Smooth muscle cell (in vitro differentiated cells): ENCODE results near the gene C10orf90. TPM values are rescaled to one million over a fixed set of nuclear protein-coding genes. Genes with fewer than 3 reads are reported as not detected.

Experiments
- DNase-seq: peaks from one replicate; lab custom pipeline; 2025; ENCODE audit not compliant: unreplicated experiment; lab: John Stamatoyannopoulos, UW
- H2AFZ ChIP-seq: fragments of 200-600 bp; sonication (generic); 2 replicates; pipeline ENCODE4 v1.6.0; 2016; ENCODE audit warnings: antibody characterized with exemption, low read depth, mild to moderate bottlenecking
- H3F3A ChIP-seq: fragments of 200-600 bp; sonication (generic); 2 replicates; pipeline ENCODE4 v1.6.0; 2017; ENCODE audit warnings: antibody characterized with exemption, low read depth
- H3K27ac ChIP-seq: fragments of 200-600 bp; sonication (generic); 2 replicates; pipeline ENCODE4 v1.5.1; 2016; ENCODE audit warnings: low read depth, mild to moderate bottlenecking
- H3K27me3 ChIP-seq: fragments of 200-600 bp; sonication (generic); 2 replicates; pipeline ENCODE4 v1.6.1; 2016; ENCODE audit warnings: low read depth, mild to moderate bottlenecking
- H3K36me3 ChIP-seq: fragments of 200-600 bp; sonication (generic); 2 replicates; pipeline ENCODE4 v1.5.1; 2016; ENCODE audit warnings: low read depth
- H3K4me1 ChIP-seq: fragments of 200-600 bp; sonication (generic); 2 replicates; pipeline ENCODE4 v1.5.1; 2016; ENCODE audit warnings: low read depth
- H3K4me2 ChIP-seq: fragments of 200-600 bp; sonication (generic); 2 replicates; pipeline ENCODE4 v1.6.0; 2016; ENCODE audit warnings: mild to moderate bottlenecking
- H3K4me3 ChIP-seq: fragments of 200-600 bp; sonication (generic); 2 replicates; pipeline ENCODE4 v1.5.1; 2016; ENCODE audit warnings: mild to moderate bottlenecking
- H3K79me2 ChIP-seq: fragments of 200-600 bp; sonication (generic); 2 replicates; pipeline ENCODE4 v1.6.0; 2016; ENCODE audit warnings: low read depth, mild to moderate bottlenecking
- H3K9ac ChIP-seq: fragments of 200-600 bp; sonication (generic); 2 replicates; pipeline ENCODE4 v1.6.0; 2016; ENCODE audit warnings: low read depth
- H3K9me3 ChIP-seq: fragments of 200-600 bp; sonication (generic); replicated peaks from 2 replicates; pipeline ENCODE4 v1.5.1; 2016; ENCODE audit warnings: low read depth
- H4K20me1 ChIP-seq: fragments of 200-600 bp; sonication (generic); 2 replicates; pipeline ENCODE4 v1.6.0; 2016; ENCODE audit warnings: low read depth
- CTCF ChIP-seq: fragments of 200-600 bp; sonication (generic); IDR thresholded peaks from 2 replicates; pipeline ENCODE4 v1.5.1; 2017; ENCODE audit warnings: borderline replicate concordance, mild to moderate bottlenecking, antibody characterized with exemption; ENCODE audit not compliant: insufficient read depth, poor library complexity, severe bottlenecking
- WGBS: methylation state at CpG from one replicate; pipeline ENCODE4 v1.1.7; 2016; ENCODE audit warnings: low lambda C conversion rate; 5-methylcytosine and 5-hydroxymethylcytosine counted together
- polyA plus RNA-seq: library from polyadenylated mRNA; unstranded; fragments of >200 nt; fragmentation: Nextera tagmentation; extraction: Ambion mirVana; gene quantifications from 2 replicates; pipeline ENCODE4 v1.2.1, GENCODE V29; 2016
- total RNA-seq: library from RNA; depleted of rRNA; stranded (reverse); fragments of >200 nt; gene quantifications from 2 replicates; pipeline ENCODE4 v1.2.3, GENCODE V29; 2014

The C10orf90 gene
- total and polyA plus RNA-seq, 2 experiments from 2014 or later = 0.10 to 1.8 TPM

GRCh38 chr10:126454045-126454751 is 216.3 kb downstream of the C10orf90 start:
- TF ChIP-seq CTCF = no peak
- Histone ChIP-seq H2AFZ (no peak overlapping the region), H3K36me3 (no peaks in the 10 kb centered on the region), H3K4me2 (no peak overlapping the region), H3F3A (no peaks in the 10 kb centered on the region), H3K9ac (no peak overlapping the region), H3K27me3 (no peaks in the 10 kb centered on the region), H3K4me1 (no peaks in the 10 kb centered on the region), H3K9me3 (no peaks in the 10 kb centered on the region), H3K79me2 (no peaks in the 10 kb centered on the region), H4K20me1 (no peaks in the 10 kb centered on the region), H3K4me3 (no peak overlapping the region), H3K27ac (no peak overlapping the region)
- WGBS = 95% methylated on average over 4 of the region's 4 CpGs
- DNase-seq = no peak

DNA sequence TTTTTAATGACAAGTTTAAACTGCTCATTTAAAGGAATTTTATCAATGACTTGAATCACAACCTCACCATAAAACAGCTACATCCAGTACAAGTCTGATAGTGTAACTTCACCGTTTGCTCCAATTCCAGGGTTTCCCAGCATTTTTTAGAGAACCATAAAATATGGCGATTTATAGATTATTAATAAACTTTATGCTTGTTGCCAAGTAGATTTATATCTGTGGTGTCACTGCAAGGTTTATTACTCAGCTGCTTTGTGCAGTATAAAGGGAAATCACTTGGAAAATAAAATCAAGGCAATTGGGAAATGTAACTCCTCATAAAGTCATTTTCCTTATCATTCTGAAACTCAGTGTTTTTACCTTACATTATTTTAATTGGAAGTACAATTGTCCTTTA is 218.2 kb downstream of the C10orf90 start:
- Histone ChIP-seq H3K27ac (no peak overlapping the region), H2AFZ (no peak overlapping the region), H3K9ac (no peak overlapping the region), H4K20me1 (no peaks in the 10 kb centered on the region), H3K4me3 (no peak overlapping the region), H3K36me3 (no peaks in the 10 kb centered on the region), H3F3A (no peaks in the 10 kb centered on the region), H3K79me2 (no peaks in the 10 kb centered on the region), H3K9me3 (no peaks in the 10 kb centered on the region), H3K27me3 (no peaks in the 10 kb centered on the region), H3K4me2 (no peak overlapping the region), H3K4me1 (no peaks in the 10 kb centered on the region)
- 85% methylated on average over 2 of the region's 2 CpGs for WGBS
- TF ChIP-seq CTCF = no peak
- DNase-seq = no peak

- WGBS = 96% methylated on average over 5 of the region's 5 CpGs
- no peak for DNase-seq
- Histone ChIP-seq H2AFZ (no peak overlapping the region), H3K9ac (no peak overlapping the region), H3K4me3 (no peak overlapping the region), H3K79me2 (no peaks in the 10 kb centered on the region), H3K27me3 (no peaks in the 10 kb centered on the region), H3K36me3 (no peaks in the 10 kb centered on the region), H4K20me1 (no peaks in the 10 kb centered on the region), H3K4me2 (no peak overlapping the region), H3K27ac (no peak overlapping the region), H3F3A (no peaks in the 10 kb centered on the region), H3K9me3 (no peaks in the 10 kb centered on the region), H3K4me1 (no peaks in the 10 kb centered on the region)
- TF ChIP-seq CTCF = no peak
These were observed 222.4 kb downstream of the C10orf90 start for GRCh38 chr10:126448091-126448490.

DNA sequence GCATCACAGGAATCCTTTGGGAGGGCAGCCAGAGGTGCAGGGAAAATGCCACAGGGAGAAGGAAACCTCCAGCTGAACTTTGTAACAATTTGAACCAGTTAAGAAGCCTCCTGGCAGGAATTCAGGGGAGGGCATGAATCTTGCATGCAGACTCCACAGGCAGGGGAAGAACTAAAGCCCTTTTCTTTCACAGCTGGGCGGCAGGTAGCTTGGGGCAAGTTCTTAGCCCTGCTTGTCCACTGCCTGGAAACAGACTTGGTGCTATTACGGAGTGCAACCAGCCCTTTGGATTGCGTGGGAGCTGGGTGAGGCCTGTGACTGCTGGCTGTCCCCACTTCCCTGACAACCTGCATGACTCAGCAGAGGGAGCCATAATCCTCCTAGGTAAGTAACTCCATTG is 230.6 kb downstream of the C10orf90 start:
- Histone ChIP-seq H4K20me1 (no peaks in the 10 kb centered on the region), H3K4me1 (no peaks in the 10 kb centered on the region), H3K36me3 (no peaks in the 10 kb centered on the region), H3K4me2 (no peak overlapping the region), H3K9me3 (no peaks in the 10 kb centered on the region), H3K4me3 (no peak overlapping the region), H3F3A (no peaks in the 10 kb centered on the region), H2AFZ (no peak overlapping the region), H3K79me2 (no peaks in the 10 kb centered on the region), H3K9ac (no peak overlapping the region), H3K27me3 (no peaks in the 10 kb centered on the region), H3K27ac (no peak overlapping the region)
- no peak for TF ChIP-seq CTCF
- 97% methylated on average over 3 of the region's 3 CpGs for WGBS
- no peak for DNase-seq
